Activated gamma-delta T cell treated with anti-CD3 and anti-CD28 coated beads, Interleukin-2, amount 50 U/mL, for 16 hours (primary cell): ENCODE data around the gene NRN1.

Experiments
- DNase-seq: peaks from one replicate; pipeline ENCODE4 v3.0.0-alpha.2; 2020; ENCODE audit warnings: low read depth

NRN1 gene

GRCh38 chr6:6002005-6002847, 4.5 kb downstream of the NRN1 start:
- DNase-seq: no peak

- DNase-seq: no peak
These were observed 5.3 kb downstream of the NRN1 start for GRCh38 chr6:6001443-6001842.

- no peak for DNase-seq
These were observed 6.8 kb downstream of the NRN1 start for GRCh38 chr6:5999688-6000608.

- DNase-seq: no peak
These were observed 7.7 kb downstream of the NRN1 start for GRCh38 chr6:5998711-5999687.

GRCh38 chr6:5998236-5998635, 8.5 kb downstream of the NRN1 start:
- no peak for DNase-seq

GRCh38 chr6:5997420-5997987, 9.2 kb downstream of the NRN1 start:
- DNase-seq: no peak

GRCh38 chr6:5996714-5997419, 9.9 kb downstream of the NRN1 start:
- no peak for DNase-seq

- DNase-seq: no peak
These were observed 10.6 kb downstream of the NRN1 start for GRCh38 chr6:5995949-5996713.

GRCh38 chr6:5995658-5995948, 11.1 kb downstream of the NRN1 start:
- no peak for DNase-seq

GRCh38 chr6:5994999-5995657, 11.6 kb downstream of the NRN1 start:
- DNase-seq: no peak

GRCh38 chr6:5994234-5994998, 12.3 kb downstream of the NRN1 start:
- no peak for DNase-seq

- DNase-seq: no peak
These were observed 14.0 kb downstream of the NRN1 start for GRCh38 chr6:5992551-5993225.

GRCh38 chr6:5990786-5991185, 15.9 kb downstream of the NRN1 start:
- DNase-seq: no peak

GRCh38 chr6:5989141-5989723, 17.5 kb downstream of the NRN1 start:
- no peak for DNase-seq

GRCh38 chr6:5986861-5987260, 19.9 kb downstream of the NRN1 start:
- DNase-seq: no peak

- no peak for DNase-seq
These were observed 22.3 kb downstream of the NRN1 start for GRCh38 chr6:5984150-5985089.
